Islet precursor cell (in vitro differentiated cells): Measurements from ENCODE around the gene CTNNA2.
A peak's percentile ranks its signal among the peaks of the same experiment; 100 is the strongest.
"Not testable (repeated sequence)": the region's sequence is repeated elsewhere in the genome, so short reads cannot be mapped to it uniquely, and the experiment has no call there.

ENCODE experiments used
- DNase-seq: peaks from one replicate; pipeline ENCODE4 v3.0.0-alpha.2; 2018

Gene CTNNA2

GRCh38 chr2:80112790-80113189 lies 599.9 kb downstream of the CTNNA2 start:
- no peak for DNase-seq

DNA sequence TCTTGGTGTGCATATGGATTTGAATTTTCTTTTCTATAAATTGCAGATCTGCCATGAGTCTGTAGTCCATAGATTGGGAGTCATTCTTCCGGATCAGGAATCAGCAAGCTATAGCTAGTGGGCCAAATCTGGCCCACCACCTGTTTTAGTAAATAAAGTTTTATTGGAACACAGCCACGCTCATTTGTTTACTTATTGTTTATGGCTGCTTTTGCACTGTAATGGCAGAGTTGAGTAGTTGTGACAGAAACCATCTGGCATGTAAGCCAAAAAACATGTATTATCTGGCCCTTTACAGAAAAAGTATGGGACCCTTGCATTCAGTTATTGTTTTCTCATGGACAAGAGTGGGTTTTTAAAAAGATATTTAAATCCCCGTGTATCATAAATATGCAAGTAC lies 600.5 kb downstream of the CTNNA2 start:
- DNase-seq, result no peak

DNA sequence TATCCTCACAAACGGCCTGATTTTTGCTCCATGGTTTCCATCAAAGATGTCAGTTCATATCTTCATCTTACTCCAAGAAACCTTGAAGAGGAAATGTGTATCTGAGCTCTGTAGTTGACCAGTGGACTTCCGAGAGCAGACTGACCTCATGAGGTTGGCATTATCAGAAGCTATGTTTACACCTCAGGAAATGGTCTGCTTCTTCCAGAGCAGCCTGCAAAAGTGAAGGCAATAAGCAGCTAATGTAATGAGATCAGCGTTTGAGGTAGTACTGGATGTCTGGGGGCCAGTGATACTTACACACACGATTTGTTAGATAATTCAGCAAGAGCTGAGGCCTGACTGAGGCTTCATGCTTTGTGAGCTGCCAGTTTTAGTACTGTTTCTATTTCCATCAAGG lies 602.0 kb downstream of the CTNNA2 start:
- no peak for DNase-seq

DNA sequence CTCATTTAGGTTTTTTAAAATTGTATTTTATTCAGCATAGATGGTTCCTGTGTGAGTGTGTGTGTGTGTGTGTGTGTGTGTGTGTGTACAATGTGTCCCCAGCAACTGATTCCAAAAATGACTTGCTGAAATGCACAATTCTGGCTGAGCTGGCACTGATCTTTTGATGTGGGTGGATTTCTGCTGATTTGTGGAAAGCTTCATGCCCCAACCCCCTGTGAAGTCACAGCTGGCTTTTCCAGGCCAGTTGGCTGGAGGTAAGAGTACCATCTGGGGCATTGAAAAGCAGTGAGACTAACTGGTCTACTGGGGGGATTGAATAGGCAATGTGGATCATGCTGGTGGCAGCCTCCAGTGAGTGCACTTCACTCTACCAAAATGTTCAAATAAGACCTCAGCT lies 604.5 kb downstream of the CTNNA2 start:
- DNase-seq, result no peak

DNA sequence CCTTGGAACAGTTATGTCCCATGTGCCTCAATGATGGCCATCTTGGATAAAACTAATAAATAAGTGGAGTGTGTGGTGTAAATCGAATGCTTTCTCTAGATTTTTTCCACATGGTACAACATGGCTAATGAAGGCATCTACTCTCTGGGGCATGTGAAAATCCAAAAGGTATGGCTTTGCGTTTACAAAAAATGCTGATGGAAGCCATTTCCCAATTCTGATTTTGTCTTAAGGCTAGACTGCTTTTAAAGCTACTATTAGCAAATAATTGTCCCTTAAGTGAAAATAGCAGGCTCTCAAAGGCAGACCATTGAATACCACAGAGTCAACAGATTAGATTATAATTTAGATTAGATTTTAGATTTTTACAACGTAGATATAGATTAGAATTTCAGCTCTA lies 608.0 kb downstream of the CTNNA2 start:
- no peak for DNase-seq

GRCh38 chr2:80122675-80123074 lies 609.8 kb downstream of the CTNNA2 start:
- DNase-seq, result no peak

DNA sequence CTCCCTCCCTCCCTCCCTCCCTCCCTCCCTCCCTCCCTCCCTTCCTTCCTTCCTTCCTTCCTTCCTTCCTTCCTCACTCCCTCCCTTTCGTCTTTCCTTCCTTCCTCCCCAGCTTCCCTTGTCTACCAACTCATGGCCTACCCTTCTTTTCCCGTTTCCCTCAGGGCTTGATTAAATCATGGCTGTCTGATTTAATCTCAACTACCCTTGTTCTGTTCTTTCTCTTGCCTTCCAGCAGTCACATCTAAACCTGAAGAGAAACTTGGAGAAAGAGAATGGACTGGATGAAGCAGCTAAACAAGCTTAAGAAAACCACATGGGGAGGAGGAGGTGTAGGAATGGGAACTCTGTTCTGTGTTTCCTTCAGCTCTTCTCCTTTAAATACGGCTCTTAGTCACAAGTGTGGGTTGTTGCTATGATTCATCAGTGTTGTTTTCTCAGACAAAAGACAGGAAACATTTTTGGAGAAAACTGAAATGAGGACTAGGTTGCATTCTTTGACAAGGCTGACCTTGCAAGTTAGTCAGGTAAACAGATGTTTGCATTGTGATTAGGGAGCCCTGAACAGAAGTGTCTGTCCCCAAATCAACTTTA lies 613.8 kb downstream of the CTNNA2 start:
- DNase-seq, result peak; percentile 51

GRCh38 chr2:80128080-80128479 lies 615.2 kb downstream of the CTNNA2 start:
- peak; percentile 70 for DNase-seq

- DNase-seq, result no peak
Observed at GRCh38 chr2:80132281-80132680, 619.4 kb downstream of the CTNNA2 start.

GRCh38 chr2:80135001-80135400 lies 622.1 kb downstream of the CTNNA2 start:
- DNase-seq, result no peak

- DNase-seq, result no peak
Observed at GRCh38 chr2:80136338-80136737, 623.5 kb downstream of the CTNNA2 start.

DNA sequence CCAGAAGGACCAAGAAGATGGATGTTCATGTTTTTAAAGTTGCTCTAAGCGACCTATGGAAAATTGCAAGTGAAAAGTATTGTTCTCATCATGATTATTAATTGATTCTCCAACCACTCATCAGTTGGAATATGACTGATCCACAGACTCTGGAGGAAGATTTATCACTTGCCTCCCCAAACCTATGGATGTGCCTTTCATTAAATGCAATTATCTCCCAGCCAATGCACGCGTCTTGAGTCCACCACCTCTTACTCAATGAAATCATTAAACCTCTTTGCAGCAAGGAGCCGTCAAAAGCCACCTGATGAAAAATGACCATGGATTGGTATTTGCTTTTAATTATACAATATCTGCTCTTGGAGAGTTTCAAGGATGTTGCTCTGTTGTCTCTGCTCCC lies 626.1 kb downstream of the CTNNA2 start:
- no peak for DNase-seq

DNA sequence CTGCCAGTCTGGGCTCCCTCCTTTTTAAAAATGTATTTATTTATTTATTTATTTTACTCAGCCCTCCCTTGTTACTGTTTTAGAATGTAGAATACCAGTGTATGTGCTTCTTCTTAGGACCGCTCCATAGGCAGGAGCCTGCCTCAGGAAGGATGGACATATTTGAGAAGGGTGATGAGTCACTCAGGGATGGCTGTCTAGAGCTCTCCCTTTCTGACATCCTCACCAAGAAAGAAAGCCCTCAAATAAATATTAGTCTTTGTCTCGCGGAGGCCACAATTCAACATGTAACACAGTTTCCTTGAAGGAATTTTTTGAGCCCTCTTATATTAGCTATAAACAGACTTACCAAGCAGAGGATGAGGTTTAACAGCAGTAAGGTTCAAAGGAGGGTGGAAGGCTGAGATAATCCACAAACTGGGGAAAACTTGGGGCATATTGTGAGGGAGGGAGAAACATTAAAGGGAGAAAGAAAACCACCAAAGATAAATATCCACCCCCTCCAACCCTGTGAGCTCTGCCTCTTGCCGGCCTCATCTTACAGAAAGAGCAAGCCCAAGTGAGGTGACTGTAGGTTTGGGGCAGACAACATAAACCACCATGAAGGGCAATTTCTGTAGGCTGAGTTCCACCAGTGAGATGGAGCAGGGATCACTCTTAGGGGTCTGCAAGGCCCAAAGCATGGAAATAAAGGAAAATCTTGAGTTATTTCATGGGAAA lies 628.3 kb downstream of the CTNNA2 start:
- DNase-seq, result no peak

DNA sequence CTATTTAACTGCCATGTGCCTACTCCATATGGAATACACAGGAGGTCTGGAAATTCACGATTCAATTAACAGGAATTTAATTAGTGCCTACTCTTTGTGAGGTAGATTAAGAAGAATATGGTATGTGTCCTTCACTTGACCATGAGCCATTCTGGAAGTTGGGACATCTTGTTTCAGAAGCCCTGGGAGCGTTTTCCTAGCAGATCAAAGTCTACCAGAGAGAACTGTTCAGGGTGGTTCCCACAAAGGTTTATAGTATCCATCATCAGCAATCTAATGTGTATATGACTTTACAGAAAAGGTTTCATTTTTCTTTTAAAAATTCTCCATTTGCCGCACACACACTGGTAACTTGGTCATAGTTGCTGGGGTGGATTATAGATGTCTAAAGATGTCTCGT lies 632.6 kb downstream of the CTNNA2 start:
- no peak for DNase-seq

DNA sequence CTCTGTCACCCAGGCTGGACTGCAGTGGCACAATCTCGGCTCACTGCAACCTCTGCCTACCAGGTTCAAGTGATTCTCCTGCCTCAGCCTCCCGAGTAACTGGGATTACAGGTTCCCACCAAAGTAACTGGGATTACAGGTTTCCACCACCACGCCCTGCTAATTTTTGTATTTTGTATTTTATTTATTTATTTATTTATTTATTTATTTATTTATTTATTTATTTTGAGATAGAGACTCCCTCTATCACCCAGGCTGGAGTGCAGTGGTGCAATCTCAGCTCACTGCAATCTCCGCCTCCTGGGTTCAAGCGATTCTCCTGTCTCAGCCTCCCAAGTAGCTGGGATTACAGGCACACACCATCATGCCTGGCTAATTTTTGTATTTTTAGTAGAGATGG lies 633.9 kb downstream of the CTNNA2 start:
- not testable (repeated sequence) for DNase-seq

DNA sequence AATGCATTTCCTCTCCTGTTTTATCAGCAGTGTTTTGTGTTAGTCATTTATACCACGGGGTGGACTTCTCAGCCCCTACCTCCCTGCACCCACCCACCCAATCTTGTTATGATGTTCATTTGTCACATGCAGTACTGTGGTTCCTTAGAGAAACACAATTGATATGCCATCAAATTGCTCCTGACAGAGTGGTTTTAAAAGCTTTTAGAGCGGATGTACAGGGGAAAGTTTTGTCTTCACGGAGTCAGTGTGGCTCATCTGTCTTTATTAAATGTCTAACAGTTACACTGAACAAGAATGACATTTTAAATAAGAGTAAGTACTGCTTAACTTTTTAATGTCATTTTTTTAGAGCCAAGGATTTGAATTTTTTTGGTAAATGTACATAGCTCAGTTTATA lies 634.8 kb downstream of the CTNNA2 start:
- DNase-seq, result no peak

- no peak for DNase-seq
Observed at GRCh38 chr2:80148906-80149305, 636.1 kb downstream of the CTNNA2 start.

- DNase-seq, result no peak
Observed at GRCh38 chr2:80149991-80150390, 637.1 kb downstream of the CTNNA2 start.

DNA sequence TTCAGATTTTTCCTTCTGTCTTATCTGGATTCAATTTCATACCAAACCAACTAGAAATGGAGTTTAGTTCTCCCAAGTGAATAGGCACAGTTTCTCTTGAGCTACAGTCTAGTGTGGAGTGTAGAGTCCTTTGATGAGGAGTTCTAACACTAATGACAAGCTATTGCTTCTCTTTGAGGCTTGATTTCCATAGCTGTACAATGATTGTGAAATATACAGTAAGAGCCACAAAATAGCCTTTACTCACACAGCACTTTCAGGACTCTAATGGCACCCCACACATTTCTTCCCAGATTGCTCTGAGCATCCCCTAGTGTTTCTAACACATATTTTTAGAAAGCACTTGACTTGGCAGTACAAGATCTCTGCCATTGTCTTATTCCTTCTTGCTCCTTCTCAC lies 638.4 kb downstream of the CTNNA2 start:
- no peak for DNase-seq

DNA sequence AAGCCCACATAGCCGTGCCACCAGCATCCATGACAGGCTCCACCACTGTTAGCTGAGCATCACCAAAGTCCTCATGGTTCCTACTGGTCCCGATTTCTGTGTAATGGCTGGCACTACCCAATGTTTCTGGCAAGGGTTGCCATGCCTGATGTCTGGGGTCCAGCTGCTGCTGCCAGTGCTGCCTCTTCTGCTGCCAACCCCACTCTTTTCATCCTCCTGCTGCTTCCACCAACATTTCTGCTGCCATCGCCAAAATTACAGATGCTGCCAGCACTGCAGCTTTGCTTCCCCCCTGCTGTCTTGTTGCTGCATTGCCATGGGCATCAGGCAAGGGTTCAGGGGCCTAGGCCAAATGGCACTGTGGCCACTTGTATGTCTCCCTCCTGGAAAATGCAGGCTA lies 638.8 kb downstream of the CTNNA2 start:
- DNase-seq, result no peak

DNA sequence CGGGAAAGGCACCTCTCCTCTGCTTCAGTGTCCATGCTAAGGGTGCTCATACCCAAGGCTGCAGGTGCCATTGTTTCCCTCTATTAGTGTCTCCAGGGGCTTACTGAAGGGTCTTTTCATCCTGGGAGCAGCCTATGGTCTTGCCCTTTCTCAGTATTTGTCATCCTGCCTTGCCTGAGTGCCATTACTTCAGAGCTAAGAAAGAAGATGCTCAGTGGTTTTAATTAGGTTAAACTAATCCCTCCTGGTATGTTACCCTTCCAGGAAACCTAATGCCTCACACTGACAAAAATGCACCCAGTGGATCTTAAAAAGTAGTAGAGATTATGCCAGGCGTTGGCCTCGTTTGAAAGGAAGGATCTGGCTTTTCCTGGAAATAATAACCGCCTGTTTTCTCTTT lies 640.3 kb downstream of the CTNNA2 start:
- no peak for DNase-seq

GRCh38 chr2:80153768-80154167 lies 640.9 kb downstream of the CTNNA2 start:
- no peak for DNase-seq

GRCh38 chr2:80154231-80154915 lies 641.5 kb downstream of the CTNNA2 start:
- no peak for DNase-seq

- DNase-seq, result no peak
Observed at GRCh38 chr2:80164375-80164774, 651.5 kb downstream of the CTNNA2 start.
